Stimulated activated CD8-positive, alpha-beta memory T cell treated with anti-CD3 and anti-CD28 coated beads, Interleukin-4, amount 100 ng/mL, for 24 hours (primary cell): Measurements from ENCODE around the gene LIN7A.

Source experiments
- DNase-seq: peaks from one replicate; pipeline ENCODE4 v3.0.0-alpha.2; 2020; ENCODE audit warnings: low read depth

LIN7A gene

GRCh38 chr12:80857311-80857710, 80.4 kb downstream of the LIN7A start:
- DNase-seq = no peak

- no peak for DNase-seq
These were observed 88.4 kb downstream of the LIN7A start for GRCh38 chr12:80849337-80849736.

- DNase-seq = no peak
These were observed 88.9 kb downstream of the LIN7A start for GRCh38 chr12:80848858-80849257.

GRCh38 chr12:80847575-80847974, 90.2 kb downstream of the LIN7A start:
- DNase-seq = no peak

GRCh38 chr12:80846952-80847351, 90.8 kb downstream of the LIN7A start:
- DNase-seq = no peak

- DNase-seq = no peak
These were observed 92.1 kb downstream of the LIN7A start for GRCh38 chr12:80845639-80846038.

- DNase-seq = no peak
These were observed 93.8 kb downstream of the LIN7A start for GRCh38 chr12:80843969-80844368.

- no peak for DNase-seq
These were observed 99.0 kb downstream of the LIN7A start for GRCh38 chr12:80838708-80839107.

- no peak for DNase-seq
These were observed 99.6 kb downstream of the LIN7A start for GRCh38 chr12:80838024-80838658.

- no peak for DNase-seq
These were observed 100.3 kb downstream of the LIN7A start for GRCh38 chr12:80837342-80837978.

- no peak for DNase-seq
These were observed 103.0 kb downstream of the LIN7A start for GRCh38 chr12:80834724-80835123.

GRCh38 chr12:80830533-80831088, 107.1 kb downstream of the LIN7A start:
- no peak for DNase-seq

GRCh38 chr12:80829767-80830166, 108.0 kb downstream of the LIN7A start:
- no peak for DNase-seq

GRCh38 chr12:80825506-80825905, 112.2 kb downstream of the LIN7A start:
- no peak for DNase-seq

GRCh38 chr12:80823393-80823792, 114.3 kb downstream of the LIN7A start:
- no peak for DNase-seq

GRCh38 chr12:80821513-80822000, 116.2 kb downstream of the LIN7A start:
- no peak for DNase-seq

- no peak for DNase-seq
These were observed 118.9 kb downstream of the LIN7A start for GRCh38 chr12:80818878-80819277.

- no peak for DNase-seq
These were observed 122.4 kb downstream of the LIN7A start for GRCh38 chr12:80815351-80815750.

- DNase-seq = no peak
These were observed 123.3 kb downstream of the LIN7A start for GRCh38 chr12:80814453-80814852.

GRCh38 chr12:80813820-80814219, 123.9 kb downstream of the LIN7A start:
- no peak for DNase-seq

- no peak for DNase-seq
These were observed 125.6 kb downstream of the LIN7A start for GRCh38 chr12:80811957-80812708.

- DNase-seq = no peak
These were observed 126.9 kb downstream of the LIN7A start for GRCh38 chr12:80810874-80811273.
